A673 (cell line): ENCODE measurements around the gene FAM81A. TPM values are rescaled to one million over a fixed set of nuclear protein-coding genes. Genes with fewer than 3 reads are reported as not detected.
"Not testable (repeated sequence)": the region's sequence is repeated elsewhere in the genome, so short reads cannot be mapped to it uniquely, and the experiment has no call there.

Source experiments
- BruUV-seq: library from RNA; stranded (reverse); fragments of 400-500 nt; replicated peaks from 2 replicates; lab custom pipeline; 2021; lab: Mats Ljungman, UMichigan
- CTCF ChIA-PET: fragments of 300-600 bp; sonication (Branson Sonifier 250); formaldehyde crosslinking; loops from one replicate; lab custom pipeline; 2022; ENCODE audit warnings: antibody characterized with exemption; lab: Charles Lee
- POLR2A ChIA-PET: fragments of 300-600 bp; sonication (Branson Sonifier 250); formaldehyde crosslinking; loops from one replicate; lab custom pipeline; 2022; ENCODE audit warnings: antibody characterized with exemption; ENCODE audit not compliant: low non-redundant PET; lab: Charles Lee
- DNase-seq: peaks from one replicate; pipeline ENCODE4 v3.0.0-alpha.2; 2015; ENCODE audit warnings: low spot score
- H3K27ac ChIP-seq: fragments of 200-600 bp; sonication (generic); 2 replicates; pipeline ENCODE4 v1.5.1; 2016; ENCODE audit warnings: mixed run types, low read depth, mild to moderate bottlenecking, mixed read lengths, antibody characterized with exemption, low read length; ENCODE audit not compliant: poor library complexity, severe bottlenecking
- H3K27me3 ChIP-seq: fragments of 200-600 bp; sonication (generic); replicated peaks from 2 replicates; pipeline ENCODE4 v1.6.1; 2017; ENCODE audit warnings: mixed run types, low read depth, mild to moderate bottlenecking, mixed read lengths, antibody characterized with exemption, low read length; ENCODE audit not compliant: insufficient read depth, poor library complexity
- H3K36me3 ChIP-seq: fragments of 200-600 bp; sonication (generic); 2 replicates; pipeline ENCODE4 v1.6.1; 2016; ENCODE audit warnings: mixed run types, mild to moderate bottlenecking, mixed read lengths, antibody characterized with exemption, low read length; ENCODE audit not compliant: insufficient read depth, poor library complexity, severe bottlenecking
- H3K4me1 ChIP-seq: fragments of 200-600 bp; sonication (generic); 2 replicates; pipeline ENCODE4 v1.6.1; 2017; ENCODE audit warnings: mixed run types, mild to moderate bottlenecking, mixed read lengths, antibody characterized with exemption, low read length; ENCODE audit not compliant: insufficient read depth, poor library complexity, severe bottlenecking
- H3K4me3 ChIP-seq: fragments of 200-600 bp; sonication (generic); 2 replicates; pipeline ENCODE4 v1.5.1; 2016; ENCODE audit warnings: low read depth, mixed run types, mild to moderate bottlenecking, mixed read lengths, low read length; ENCODE audit not compliant: poor library complexity, severe bottlenecking
- H3K9me3 ChIP-seq: fragments of 200-600 bp; sonication (generic); 2 replicates; pipeline ENCODE4 v1.6.1; 2016; ENCODE audit warnings: mixed run types, low read depth, mild to moderate bottlenecking, mixed read lengths, antibody characterized with exemption, low read length; ENCODE audit not compliant: poor library complexity, severe bottlenecking
- CTCF ChIP-seq: fragments of 300-800, 200-600 bp; sonication (generic); conservative IDR thresholded peaks from 2 replicates; pipeline ENCODE4 v1.5.1; 2017; ENCODE audit warnings: low read depth, mild to moderate bottlenecking, antibody characterized with exemption, low read length, moderate library complexity, mixed read lengths
- EZH2 ChIP-seq: fragments of 200-600 bp; sonication (generic); IDR thresholded peaks from 2 replicates; pipeline ENCODE4 v1.6.1; 2017; ENCODE audit warnings: borderline replicate concordance, low read depth, mild to moderate bottlenecking, mixed read lengths, antibody characterized with exemption, low read length; ENCODE audit not compliant: poor library complexity, severe bottlenecking
- intact Hi-C: fragments of 100-400 bp; cut with micrococcal nuclease; formaldehyde crosslinking; loops from one replicate; pipeline ENCODE4 v1.10.0; 2022; ENCODE audit not compliant: unreplicated experiment
- total RNA-seq: library from RNA; stranded (reverse); gene quantifications from 2 replicates; pipeline ENCODE4 v1.2.3, GENCODE V29; 2021

Gene FAM81A
- total RNA-seq, 1 experiment from 2014 or later, result not detected

- TF ChIP-seq CTCF (no peak), EZH2 (no peak)
Observed at GRCh38 chr15:59398220-59398619, 39.8 kb upstream of the FAM81A start.

DNA sequence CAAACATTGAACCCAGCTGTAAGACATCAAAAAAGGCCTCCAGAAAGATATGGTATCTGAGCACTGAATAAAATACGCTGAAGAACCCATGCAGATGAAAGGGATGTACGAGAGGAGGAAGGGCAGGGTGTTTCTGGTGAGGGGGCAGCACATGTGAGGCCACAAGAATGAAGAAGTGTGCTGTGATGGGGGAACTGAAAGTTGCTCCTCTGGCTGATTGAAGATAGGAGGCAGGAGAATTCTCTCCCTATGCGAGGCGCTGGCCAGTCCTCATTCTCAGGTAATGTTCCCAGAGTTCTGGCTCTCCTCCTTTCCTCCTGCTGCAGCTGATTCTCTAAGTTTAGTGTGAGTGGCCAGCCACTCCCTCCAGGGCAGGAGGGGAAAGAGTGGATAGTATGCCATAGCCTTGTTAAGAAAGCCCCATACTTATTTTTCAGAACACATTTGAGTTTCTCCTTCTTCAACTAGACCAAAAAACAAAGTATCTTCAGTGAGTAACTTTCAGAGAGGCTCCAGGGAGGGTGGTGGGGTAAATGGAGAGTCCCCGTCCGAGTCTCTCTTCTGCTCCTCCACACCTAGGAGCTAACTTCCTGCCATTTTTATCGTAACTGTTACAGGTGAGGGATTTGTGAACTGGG is 38.4 kb upstream of the FAM81A start:
- POLR2A ChIA-PET, result no interaction called here
- no peaks in the 10 kb centered on the region for H3K4me1 ChIP-seq
- CTCF ChIA-PET, result no interaction called here
- DNase-seq, result no peak
- H3K36me3 ChIP-seq, result no peaks in the 10 kb centered on the region
- no peaks in the 10 kb centered on the region for H3K27me3 ChIP-seq
- no peak overlapping the region for H3K4me3 ChIP-seq
- no peaks in the 10 kb centered on the region for H3K9me3 ChIP-seq
- intact Hi-C loops, result no loop called here
- TF ChIP-seq EZH2, result no peak
- no peak for TF ChIP-seq CTCF
- no TSS peak for BruUV-seq
- no peak overlapping the region for H3K27ac ChIP-seq

More at GRCh38 chr15:59398220-59398619, 39.8 kb upstream of the FAM81A start:
- no TSS peak for BruUV-seq
- no peak overlapping the region for H3K27ac ChIP-seq
- no peak overlapping the region for H3K4me3 ChIP-seq
- ChIA-PET POLR2A (no interaction called here), CTCF (no interaction called here)
- no peak for DNase-seq
- no peaks in the 10 kb centered on the region for H3K4me1 ChIP-seq
- H3K9me3 ChIP-seq, result no peaks in the 10 kb centered on the region
- intact Hi-C loops, result no loop called here
- H3K36me3 ChIP-seq, result no peaks in the 10 kb centered on the region
- no peaks in the 10 kb centered on the region for H3K27me3 ChIP-seq

DNA sequence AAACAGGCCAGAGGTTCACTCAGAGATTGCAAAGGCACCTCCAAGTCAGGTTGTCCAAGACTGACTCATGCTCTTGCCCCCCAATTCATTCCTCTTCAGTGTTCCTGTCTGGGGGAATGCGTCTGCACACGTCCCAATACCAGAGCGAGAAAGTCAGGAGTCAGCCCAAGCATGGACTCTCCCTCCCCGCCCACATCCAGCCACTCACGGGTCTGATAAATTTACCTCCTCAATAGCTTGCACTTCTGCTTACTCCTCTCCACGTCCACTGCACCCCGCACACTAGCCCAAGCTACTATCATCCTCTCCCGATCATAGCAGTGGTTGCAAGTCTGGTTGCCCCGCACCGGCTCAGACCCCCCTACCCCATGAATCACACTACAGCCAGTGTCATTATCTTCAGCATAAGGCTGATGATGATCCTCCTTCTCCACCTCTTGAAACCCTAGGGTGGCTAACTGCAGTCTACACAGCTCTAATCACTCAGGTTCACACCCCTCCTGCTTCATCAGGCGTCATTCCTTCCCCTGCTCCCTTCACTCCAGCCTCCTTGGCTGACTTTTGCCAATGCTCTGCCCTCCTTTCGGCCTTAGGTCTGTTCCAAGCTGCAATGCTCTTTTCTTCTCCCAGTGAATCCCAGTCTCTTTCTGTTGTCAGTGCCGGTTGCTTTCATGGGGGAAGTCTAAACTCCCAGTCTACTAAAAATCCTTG is 37.7 kb upstream of the FAM81A start:
- TF ChIP-seq EZH2 (no peak), CTCF (no peak)
- no peak overlapping the region for H3K27ac ChIP-seq
- no peaks in the 10 kb centered on the region for H3K36me3 ChIP-seq
- CTCF ChIA-PET, result no interaction called here
- H3K4me3 ChIP-seq, result no peak overlapping the region
- intact Hi-C loops, result no loop called here
- no peaks in the 10 kb centered on the region for H3K9me3 ChIP-seq
- H3K27me3 ChIP-seq, result no peaks in the 10 kb centered on the region
- no peaks in the 10 kb centered on the region for H3K4me1 ChIP-seq
- no peak for DNase-seq
- no TSS peak for BruUV-seq
- POLR2A ChIA-PET, result no interaction called here

- H3K9me3 ChIP-seq, H3K27me3 ChIP-seq, intact Hi-C loops, BruUV-seq, POLR2A ChIA-PET, H3K36me3 ChIP-seq, H3K27ac ChIP-seq, DNase-seq, H3K4me3 ChIP-seq, H3K4me1 ChIP-seq: not testable (repeated sequence)
- CTCF ChIA-PET, result interaction anchor here (0.6 kb wide), 1 partner anchor 421 kb away, joined by 3 read pairs; no protein-coding TSS in a partner anchor
Observed at GRCh38 chr15:59401051-59401823, 36.7 kb upstream of the FAM81A start.
